HepG2 (cell line): ENCODE measurements around the gene NUDT3. TPM values are rescaled to one million over a fixed set of nuclear protein-coding genes. Genes with fewer than 3 reads are reported as not detected.

Source experiments
- DNMT1 ChIP-seq: sonication (generic); formaldehyde crosslinking; IDR thresholded peaks from 2 replicates; pipeline ENCODE4 v1.5.1; 2020; ENCODE audit warnings: mild to moderate bottlenecking, missing genetic modification reagents
- ISX ChIP-seq: sonication (generic); formaldehyde crosslinking; conservative IDR thresholded peaks from 2 replicates; pipeline ENCODE4 v1.5.0; 2020; ENCODE audit warnings: missing genetic modification reagents
- NRL ChIP-seq: sonication (generic); formaldehyde crosslinking; IDR thresholded peaks from 2 replicates; pipeline ENCODE4 v1.5.0; 2020; ENCODE audit warnings: missing genetic modification reagents, mild to moderate bottlenecking, moderate library complexity, borderline replicate concordance
- SRF ChIP-seq: IDR thresholded peaks from 2 replicates; pipeline ENCODE4 v1.6.1; 2011; ENCODE audit warnings: mild to moderate bottlenecking, low read depth, low read length, moderate library complexity
- ZMAT3 ChIP-seq: sonication (generic); formaldehyde crosslinking; conservative IDR thresholded peaks from 2 replicates; pipeline ENCODE4 v1.7.0; 2021; ENCODE audit warnings: missing genetic modification reagents
- polyA plus RNA-seq, 8 experiments: library from polyadenylated mRNA; depleted of rRNA in 3 of 8; stranded (reverse) in 7 of 8; unstranded in 1 of 8; fragments of >200 nt; fragmentation: Illumina TruSeq in 4 of 8; extraction: Trizol in 4 of 8; gene quantifications; 2 replicates each; pipeline versions ENCODE4 v1.2.1 to v1.2.3, GENCODE V29; 2011 to 2016; ENCODE audit warnings: low read depth in 4 of 8, missing spikeins in 1 of 8, mixed read lengths in 1 of 8; ENCODE audit not compliant: insufficient read depth in 1 of 8
- total RNA-seq, 5 experiments: library from RNA; depleted of rRNA; stranded (reverse); fragments of >200 nt; fragmentation: Illumina TruSeq; extraction: Trizol; gene quantifications; 2 replicates each; pipeline ENCODE4 v1.2.3, GENCODE V29; 2016; ENCODE audit warnings: low read depth in 1 of 5
- TF ChIP-seq, protein P1 (sequence below): IDR thresholded peaks from 2 replicates; pipeline ENCODE4 v1.6.1; 2016; ENCODE audit warnings: low read depth, control low read depth
- TF ChIP-seq, protein P2 (sequence below): sonication (generic); formaldehyde crosslinking; IDR thresholded peaks from one replicate; pipeline ENCODE4 v1.5.1; 2020; ENCODE audit warnings: mild to moderate bottlenecking, missing genetic modification reagents; ENCODE audit errors: not compliant biosample characterization
- TF ChIP-seq, protein P3 (sequence below): sonication (generic); formaldehyde crosslinking; IDR thresholded peaks from 2 replicates; pipeline ENCODE4 v1.8.0; 2022; ENCODE audit warnings: missing genetic modification reagents, mild to moderate bottlenecking, moderate library complexity, borderline replicate concordance
- TF ChIP-seq, protein P4 (sequence below): IDR thresholded peaks from 2 replicates; pipeline ENCODE4 v1.6.1; 2016; ENCODE audit warnings: low read depth, borderline replicate concordance
- TF ChIP-seq, protein P5 (sequence below): sonication (generic); formaldehyde crosslinking; IDR thresholded peaks from 2 replicates; pipeline ENCODE4 v1.5.0; 2020; ENCODE audit warnings: missing genetic modification reagents, mild to moderate bottlenecking, borderline replicate concordance
- TF ChIP-seq, protein P6 (sequence below): sonication (generic); formaldehyde crosslinking; IDR thresholded peaks from 2 replicates; pipeline ENCODE4 v1.5.0; 2020; ENCODE audit warnings: mild to moderate bottlenecking, missing genetic modification reagents

Gene NUDT3
- total and polyA plus RNA-seq, 2 of the 13 experiments (the other 11 are each of a cell fraction or from before 2014, with no cell fraction given) = 20.2 to 20.6 TPM

DNA sequence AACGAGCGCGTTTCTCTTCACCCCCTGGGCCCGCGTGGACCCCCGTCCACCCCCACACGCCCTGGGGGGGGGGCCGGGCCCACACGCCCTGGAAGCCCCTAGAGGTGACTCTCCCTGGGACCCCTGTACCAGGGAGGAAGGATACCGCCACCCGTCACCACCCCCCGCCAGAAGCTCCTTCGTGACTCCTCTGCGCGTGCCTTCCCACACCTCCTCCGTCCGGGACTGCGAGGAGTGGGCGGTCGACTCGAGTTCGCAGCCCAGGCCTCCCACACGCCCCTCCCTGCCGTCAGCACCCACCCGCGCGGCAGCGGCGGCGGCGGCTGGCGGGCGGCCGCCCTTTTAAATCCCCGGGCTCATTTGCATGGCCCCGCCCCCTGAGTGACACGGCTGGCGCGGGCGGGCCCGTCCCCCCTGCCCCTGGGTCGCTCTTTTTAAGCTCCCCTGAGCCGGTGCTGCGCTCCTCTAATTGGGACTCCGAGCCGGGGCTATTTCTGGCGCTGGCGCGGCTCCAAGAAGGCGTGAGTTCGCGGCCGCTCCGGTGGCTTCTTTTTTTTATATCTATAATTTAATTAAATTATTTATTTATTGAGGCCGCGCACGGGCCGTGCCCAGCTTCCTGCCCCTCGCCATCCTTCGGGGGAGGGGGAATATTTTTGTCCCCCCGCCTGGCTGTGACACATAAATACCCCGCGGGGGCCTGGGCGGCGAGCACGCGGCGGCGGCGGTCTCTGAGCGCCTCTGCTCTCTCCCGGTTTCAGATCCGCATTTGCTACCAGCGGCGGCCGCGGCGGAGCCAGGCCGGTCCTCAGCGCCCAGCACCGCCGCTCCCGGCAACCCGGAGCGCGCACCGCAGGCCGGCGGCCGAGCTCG lies 155.8 kb downstream of the NUDT3 start, which contains the start of gene HMGA1 (continued):
- TF ChIP-seq, protein P1, sequence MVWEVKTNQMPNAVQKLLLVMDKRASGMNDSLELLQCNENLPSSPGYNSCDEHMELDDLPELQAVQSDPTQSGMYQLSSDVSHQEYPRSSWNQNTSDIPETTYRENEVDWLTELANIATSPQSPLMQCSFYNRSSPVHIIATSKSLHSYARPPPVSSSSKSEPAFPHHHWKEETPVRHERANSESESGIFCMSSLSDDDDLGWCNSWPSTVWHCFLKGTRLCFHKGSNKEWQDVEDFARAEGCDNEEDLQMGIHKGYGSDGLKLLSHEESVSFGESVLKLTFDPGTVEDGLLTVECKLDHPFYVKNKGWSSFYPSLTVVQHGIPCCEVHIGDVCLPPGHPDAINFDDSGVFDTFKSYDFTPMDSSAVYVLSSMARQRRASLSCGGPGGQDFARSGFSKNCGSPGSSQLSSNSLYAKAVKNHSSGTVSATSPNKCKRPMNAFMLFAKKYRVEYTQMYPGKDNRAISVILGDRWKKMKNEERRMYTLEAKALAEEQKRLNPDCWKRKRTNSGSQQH (CRISPR knock-in tag) = no peak
- no peak for TF ChIP-seq SRF
- TF ChIP-seq, protein P2, sequence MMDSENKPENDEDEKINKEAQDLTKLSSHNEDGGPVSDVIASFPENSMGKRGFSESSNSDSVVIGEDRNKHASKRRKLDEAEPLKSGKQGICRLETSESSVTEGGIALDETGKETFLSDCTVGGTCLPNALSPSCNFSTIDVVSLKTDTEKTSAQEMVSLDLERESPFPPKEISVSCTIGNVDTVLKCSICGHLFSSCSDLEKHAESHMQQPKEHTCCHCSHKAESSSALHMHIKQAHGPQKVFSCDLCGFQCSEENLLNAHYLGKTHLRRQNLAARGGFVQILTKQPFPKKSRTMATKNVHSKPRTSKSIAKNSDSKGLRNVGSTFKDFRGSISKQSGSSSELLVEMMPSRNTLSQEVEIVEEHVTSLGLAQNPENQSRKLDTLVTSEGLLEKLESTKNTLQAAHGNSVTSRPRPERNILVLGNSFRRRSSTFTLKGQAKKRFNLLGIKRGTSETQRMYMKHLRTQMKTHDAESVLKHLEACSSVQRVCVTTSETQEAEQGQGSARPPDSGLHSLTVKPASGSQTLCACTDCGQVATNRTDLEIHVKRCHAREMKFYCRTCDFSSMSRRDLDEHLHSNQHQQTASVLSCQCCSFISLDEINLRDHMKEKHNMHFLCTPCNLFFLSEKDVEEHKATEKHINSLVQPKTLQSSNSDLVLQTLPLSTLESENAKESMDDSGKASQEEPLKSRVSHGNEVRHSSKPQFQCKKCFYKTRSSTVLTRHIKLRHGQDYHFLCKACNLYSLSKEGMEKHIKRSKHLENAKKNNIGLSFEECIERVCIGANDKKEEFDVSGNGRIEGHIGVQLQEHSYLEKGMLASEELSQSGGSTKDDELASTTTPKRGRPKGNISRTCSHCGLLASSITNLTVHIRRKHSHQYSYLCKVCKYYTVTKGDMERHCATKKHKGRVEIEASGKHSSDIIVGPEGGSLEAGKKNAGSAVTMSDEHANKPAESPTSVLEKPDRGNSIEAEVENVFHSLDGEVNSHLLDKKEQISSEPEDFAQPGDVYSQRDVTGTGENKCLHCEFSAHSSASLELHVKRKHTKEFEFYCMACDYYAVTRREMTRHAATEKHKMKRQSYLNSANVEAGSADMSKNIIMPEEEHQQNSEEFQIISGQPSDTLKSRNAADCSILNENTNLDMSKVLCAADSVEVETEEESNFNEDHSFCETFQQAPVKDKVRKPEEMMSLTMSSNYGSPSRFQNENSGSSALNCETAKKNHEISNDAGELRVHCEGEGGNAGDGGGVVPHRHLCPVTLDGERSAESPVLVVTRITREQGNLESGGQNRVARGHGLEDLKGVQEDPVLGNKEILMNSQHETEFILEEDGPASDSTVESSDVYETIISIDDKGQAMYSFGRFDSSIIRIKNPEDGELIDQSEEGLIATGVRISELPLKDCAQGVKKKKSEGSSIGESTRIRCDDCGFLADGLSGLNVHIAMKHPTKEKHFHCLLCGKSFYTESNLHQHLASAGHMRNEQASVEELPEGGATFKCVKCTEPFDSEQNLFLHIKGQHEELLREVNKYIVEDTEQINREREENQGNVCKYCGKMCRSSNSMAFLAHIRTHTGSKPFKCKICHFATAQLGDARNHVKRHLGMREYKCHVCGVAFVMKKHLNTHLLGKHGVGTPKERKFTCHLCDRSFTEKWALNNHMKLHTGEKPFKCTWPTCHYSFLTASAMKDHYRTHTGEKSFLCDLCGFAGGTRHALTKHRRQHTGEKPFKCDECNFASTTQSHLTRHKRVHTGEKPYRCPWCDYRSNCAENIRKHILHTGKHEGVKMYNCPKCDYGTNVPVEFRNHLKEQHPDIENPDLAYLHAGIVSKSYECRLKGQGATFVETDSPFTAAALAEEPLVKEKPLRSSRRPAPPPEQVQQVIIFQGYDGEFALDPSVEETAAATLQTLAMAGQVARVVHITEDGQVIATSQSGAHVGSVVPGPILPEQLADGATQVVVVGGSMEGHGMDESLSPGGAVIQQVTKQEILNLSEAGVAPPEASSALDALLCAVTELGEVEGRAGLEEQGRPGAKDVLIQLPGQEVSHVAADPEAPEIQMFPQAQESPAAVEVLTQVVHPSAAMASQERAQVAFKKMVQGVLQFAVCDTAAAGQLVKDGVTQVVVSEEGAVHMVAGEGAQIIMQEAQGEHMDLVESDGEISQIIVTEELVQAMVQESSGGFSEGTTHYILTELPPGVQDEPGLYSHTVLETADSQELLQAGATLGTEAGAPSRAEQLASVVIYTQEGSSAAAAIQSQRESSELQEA (CRISPR knock-in tag) = no peak
- TF ChIP-seq ISX (CRISPR knock-in tag) = no peak
- TF ChIP-seq, protein P3, sequence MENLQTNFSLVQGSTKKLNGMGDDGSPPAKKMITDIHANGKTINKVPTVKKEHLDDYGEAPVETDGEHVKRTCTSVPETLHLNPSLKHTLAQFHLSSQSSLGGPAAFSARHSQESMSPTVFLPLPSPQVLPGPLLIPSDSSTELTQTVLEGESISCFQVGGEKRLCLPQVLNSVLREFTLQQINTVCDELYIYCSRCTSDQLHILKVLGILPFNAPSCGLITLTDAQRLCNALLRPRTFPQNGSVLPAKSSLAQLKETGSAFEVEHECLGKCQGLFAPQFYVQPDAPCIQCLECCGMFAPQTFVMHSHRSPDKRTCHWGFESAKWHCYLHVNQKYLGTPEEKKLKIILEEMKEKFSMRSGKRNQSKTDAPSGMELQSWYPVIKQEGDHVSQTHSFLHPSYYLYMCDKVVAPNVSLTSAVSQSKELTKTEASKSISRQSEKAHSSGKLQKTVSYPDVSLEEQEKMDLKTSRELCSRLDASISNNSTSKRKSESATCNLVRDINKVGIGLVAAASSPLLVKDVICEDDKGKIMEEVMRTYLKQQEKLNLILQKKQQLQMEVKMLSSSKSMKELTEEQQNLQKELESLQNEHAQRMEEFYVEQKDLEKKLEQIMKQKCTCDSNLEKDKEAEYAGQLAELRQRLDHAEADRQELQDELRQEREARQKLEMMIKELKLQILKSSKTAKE (CRISPR knock-in tag) = no peak
- TF ChIP-seq, protein P4, sequence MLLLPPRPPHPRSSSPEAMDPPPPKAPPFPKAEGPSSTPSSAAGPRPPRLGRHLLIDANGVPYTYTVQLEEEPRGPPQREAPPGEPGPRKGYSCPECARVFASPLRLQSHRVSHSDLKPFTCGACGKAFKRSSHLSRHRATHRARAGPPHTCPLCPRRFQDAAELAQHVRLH = no peak; the same call in 1 of the 2 replicates
- peak; percentile 67; the same call in 1 of the 2 replicates for TF ChIP-seq NRL
- TF ChIP-seq, protein P5, sequence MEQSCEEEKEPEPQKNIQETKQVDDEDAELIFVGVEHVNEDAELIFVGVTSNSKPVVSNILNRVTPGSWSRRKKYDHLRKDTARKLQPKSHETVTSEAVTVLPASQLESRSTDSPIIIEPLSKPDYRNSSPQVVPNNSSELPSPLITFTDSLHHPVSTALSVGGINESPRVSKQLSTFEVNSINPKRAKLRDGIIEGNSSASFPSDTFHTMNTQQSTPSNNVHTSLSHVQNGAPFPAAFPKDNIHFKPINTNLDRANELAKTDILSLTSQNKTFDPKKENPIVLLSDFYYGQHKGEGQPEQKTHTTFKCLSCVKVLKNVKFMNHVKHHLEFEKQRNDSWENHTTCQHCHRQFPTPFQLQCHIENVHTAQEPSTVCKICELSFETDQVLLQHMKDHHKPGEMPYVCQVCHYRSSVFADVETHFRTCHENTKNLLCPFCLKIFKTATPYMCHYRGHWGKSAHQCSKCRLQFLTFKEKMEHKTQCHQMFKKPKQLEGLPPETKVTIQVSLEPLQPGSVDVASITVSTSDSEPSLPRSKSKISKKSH (CRISPR knock-in tag) = no peak
- no peak for TF ChIP-seq ZMAT3 (CRISPR knock-in tag)
- no peak for TF ChIP-seq DNMT1 (CRISPR knock-in tag)
- TF ChIP-seq, protein P6, sequence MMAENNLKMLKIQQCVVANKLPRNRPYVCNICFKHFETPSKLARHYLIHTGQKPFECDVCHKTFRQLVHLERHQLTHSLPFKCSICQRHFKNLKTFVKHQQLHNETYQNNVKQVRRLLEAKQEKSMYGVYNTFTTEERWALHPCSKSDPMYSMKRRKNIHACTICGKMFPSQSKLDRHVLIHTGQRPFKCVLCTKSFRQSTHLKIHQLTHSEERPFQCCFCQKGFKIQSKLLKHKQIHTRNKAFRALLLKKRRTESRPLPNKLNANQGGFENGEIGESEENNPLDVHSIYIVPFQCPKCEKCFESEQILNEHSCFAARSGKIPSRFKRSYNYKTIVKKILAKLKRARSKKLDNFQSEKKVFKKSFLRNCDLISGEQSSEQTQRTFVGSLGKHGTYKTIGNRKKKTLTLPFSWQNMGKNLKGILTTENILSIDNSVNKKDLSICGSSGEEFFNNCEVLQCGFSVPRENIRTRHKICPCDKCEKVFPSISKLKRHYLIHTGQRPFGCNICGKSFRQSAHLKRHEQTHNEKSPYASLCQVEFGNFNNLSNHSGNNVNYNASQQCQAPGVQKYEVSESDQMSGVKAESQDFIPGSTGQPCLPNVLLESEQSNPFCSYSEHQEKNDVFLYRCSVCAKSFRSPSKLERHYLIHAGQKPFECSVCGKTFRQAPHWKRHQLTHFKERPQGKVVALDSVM = no peak
